Mesenchymal stem cell (in vitro differentiated cells and primary cell): ENCODE results near the gene TIAM1.

ENCODE experiments used
- DNase-seq: peaks from one replicate; pipeline ENCODE4 v3.0.0-alpha.2; 2013
- H2AFZ ChIP-seq: one replicate; pipeline ENCODE4 v1.6.1; 2013; ENCODE audit warnings: low read depth, mild to moderate bottlenecking, control low read depth, inconsistent platforms, low read length, moderate library complexity
- H2AK5ac ChIP-seq: 2 replicates; pipeline ENCODE4 v1.6.1; 2013; ENCODE audit warnings: low read length, moderate library complexity, mild to moderate bottlenecking, inconsistent platforms; ENCODE audit not compliant: severe bottlenecking
- H2BK120ac ChIP-seq: one replicate; pipeline ENCODE4 v1.6.1; 2013; ENCODE audit warnings: low read depth, mild to moderate bottlenecking, inconsistent platforms, low read length, moderate library complexity
- H2BK12ac ChIP-seq, 2 experiments: one replicate each; pipeline ENCODE4 v1.6.1; 2013; ENCODE audit warnings: inconsistent platforms in 2 of 2, low read length in 2 of 2, mild to moderate bottlenecking in 2 of 2, moderate library complexity in 2 of 2, control low read depth in 1 of 2
- H2BK15ac ChIP-seq: one replicate; pipeline ENCODE4 v1.6.1; 2013; ENCODE audit warnings: mild to moderate bottlenecking, low read depth, inconsistent platforms; ENCODE audit not compliant: poor library complexity, severe bottlenecking
- H2BK5ac ChIP-seq: 2 replicates; pipeline ENCODE4 v1.6.1; 2013; ENCODE audit warnings: low read depth, mild to moderate bottlenecking, low read length, control low read depth, inconsistent platforms; ENCODE audit not compliant: poor library complexity, severe bottlenecking
- H3K14ac ChIP-seq, 2 experiments: one replicate each; pipeline ENCODE4 v1.6.1; 2013; ENCODE audit warnings: inconsistent platforms in 2 of 2, low read length in 2 of 2, control low read depth in 1 of 2, mild to moderate bottlenecking in 1 of 2, moderate library complexity in 1 of 2
- H3K18ac ChIP-seq, 2 experiments: one replicate each; pipeline ENCODE4 v1.6.1; 2013; ENCODE audit warnings: inconsistent platforms in 2 of 2, low read length in 2 of 2, control low read depth in 1 of 2, low read depth in 1 of 2, mild to moderate bottlenecking in 1 of 2
- H3K23ac ChIP-seq, 2 experiments: one replicate each; pipeline ENCODE4 v1.6.1; 2013; ENCODE audit warnings: inconsistent platforms in 2 of 2, low read length in 2 of 2, mild to moderate bottlenecking in 2 of 2, moderate library complexity in 2 of 2, control low read depth in 1 of 2
- H3K27ac ChIP-seq: 2 replicates; pipeline ENCODE4 v1.5.1; 2013; ENCODE audit warnings: mild to moderate bottlenecking, moderate library complexity, low read length, control low read depth, inconsistent platforms; ENCODE audit not compliant: poor library complexity, severe bottlenecking
- H3K27me3 ChIP-seq, 2 experiments: 2 replicates each; pipeline versions ENCODE4 v1.6.1 to v1.7.0; 2013; ENCODE audit warnings: low read length in 2 of 2, mild to moderate bottlenecking in 2 of 2, moderate library complexity in 2 of 2, control low read depth in 1 of 2, inconsistent platforms in 1 of 2; ENCODE audit not compliant: control insufficient read depth in 1 of 2, insufficient read depth in 1 of 2
- H3K36me3 ChIP-seq, 2 experiments: 2 replicates each; pipeline versions ENCODE4 v1.6.1 to v1.7.0; 2013; ENCODE audit warnings: low read length in 2 of 2, control low read depth in 1 of 2, inconsistent platforms in 1 of 2, low read depth in 1 of 2, mild to moderate bottlenecking in 1 of 2; ENCODE audit not compliant: insufficient read depth in 2 of 2, control insufficient read depth in 1 of 2
- H3K4ac ChIP-seq, 2 experiments: one replicate each; pipeline ENCODE4 v1.6.1; 2013; ENCODE audit warnings: inconsistent platforms in 2 of 2, low read length in 2 of 2, mild to moderate bottlenecking in 2 of 2, moderate library complexity in 2 of 2, control low read depth in 1 of 2, low read depth in 1 of 2
- H3K4me1 ChIP-seq: 2 replicates; pipeline ENCODE4 v1.6.1; 2013; ENCODE audit warnings: low read depth, low read length, control low read depth; ENCODE audit not compliant: control insufficient read depth, insufficient read depth
- H3K4me2 ChIP-seq: 2 replicates; pipeline ENCODE4 v1.6.1; 2013; ENCODE audit warnings: low read length, mild to moderate bottlenecking, inconsistent platforms; ENCODE audit not compliant: poor library complexity, severe bottlenecking
- H3K4me3 ChIP-seq, 2 experiments: 2 replicates each; pipeline versions ENCODE4 v1.5.1 to v1.7.0; 2013; ENCODE audit warnings: low read length in 2 of 2, mild to moderate bottlenecking in 2 of 2, control low read depth in 1 of 2, low read depth in 1 of 2; ENCODE audit not compliant: insufficient read depth in 1 of 2
- H3K79me1 ChIP-seq: replicated peaks from 2 replicates; pipeline ENCODE4 v1.6.1; 2013; ENCODE audit warnings: mild to moderate bottlenecking, control low read depth, low read length, inconsistent platforms; ENCODE audit not compliant: poor library complexity, severe bottlenecking
- H3K9ac ChIP-seq: 2 replicates; pipeline ENCODE4 v1.7.0; 2013; ENCODE audit warnings: mild to moderate bottlenecking, low read length, moderate library complexity
- H3K9me3 ChIP-seq: 2 replicates; pipeline ENCODE4 v1.7.0; 2013; ENCODE audit warnings: mild to moderate bottlenecking, low read length; ENCODE audit not compliant: control insufficient read depth
- H4K8ac ChIP-seq: one replicate; pipeline ENCODE4 v1.6.1; 2013; ENCODE audit warnings: inconsistent platforms, mild to moderate bottlenecking, low read length, moderate library complexity
- H4K91ac ChIP-seq: one replicate; pipeline ENCODE4 v1.6.1; 2013; ENCODE audit warnings: mild to moderate bottlenecking, low read length, inconsistent platforms
- WGBS: methylation state at CpG from one replicate; pipeline ENCODE4 v1.1.7; 2013; ENCODE audit warnings: mixed read lengths; 5-methylcytosine and 5-hydroxymethylcytosine counted together

Gene TIAM1

GRCh38 chr21:31305888-31306287 lies 38.2 kb downstream of the TIAM1 start:
- Histone ChIP-seq H3K23ac (no peak overlapping the region), H3K4ac (no peak overlapping the region), H3K4me3 (no peak overlapping the region), H2BK5ac (no peak overlapping the region), H3K79me1 (peaks cover 15% of the 10 kb centered on the region), H4K8ac (no peak overlapping the region), H3K27ac (no peak overlapping the region), H3K9me3 (no peaks in the 10 kb centered on the region), H3K9ac (no peak overlapping the region), H2BK12ac (no peak overlapping the region), H2AK5ac (no peak overlapping the region), H2AFZ (no peak overlapping the region), H3K4me1 (no peaks in the 10 kb centered on the region), H3K4me2 (no peak overlapping the region), H3K27me3 (no peaks in the 10 kb centered on the region), H3K14ac (no peak overlapping the region), H2BK15ac (no peak overlapping the region), H2BK120ac (no peak overlapping the region), H4K91ac (no peak overlapping the region), H3K18ac (no peak overlapping the region), H3K36me3 (no peaks in the 10 kb centered on the region)
- DNase-seq: no peak
- 94% methylated on average over 3 of the region's 4 CpGs for WGBS

- H3K9ac ChIP-seq: no peak overlapping the region
- H3K18ac ChIP-seq: no peak overlapping the region
- H2BK5ac ChIP-seq: no peak overlapping the region
- no peaks in the 10 kb centered on the region for H3K9me3 ChIP-seq
- H2AK5ac ChIP-seq: no peak overlapping the region
- no peak overlapping the region for H3K4me2 ChIP-seq
- no peak overlapping the region for H4K8ac ChIP-seq
- H3K4me1 ChIP-seq: peaks cover 5% of the 10 kb centered on the region
- no peaks in the 10 kb centered on the region for H3K27me3 ChIP-seq
- H3K79me1 ChIP-seq: peaks cover 8% of the 10 kb centered on the region
- WGBS: 97% methylated on average over 15 of the region's 15 CpGs
- H2BK15ac ChIP-seq: no peak overlapping the region
- peak overlapping the region in 1 of 2 experiments; percentile 45 for H2BK12ac ChIP-seq
- H3K4ac ChIP-seq: no peak overlapping the region
- no peak overlapping the region for H3K14ac ChIP-seq
- no peak overlapping the region for H2AFZ ChIP-seq
- no peaks in the 10 kb centered on the region for H3K36me3 ChIP-seq
- no peak overlapping the region for H4K91ac ChIP-seq
- H3K27ac ChIP-seq: no peak overlapping the region
- no peak overlapping the region for H3K23ac ChIP-seq
- DNase-seq: no peak
- no peak overlapping the region for H2BK120ac ChIP-seq
- H3K4me3 ChIP-seq: no peak overlapping the region
Measured at GRCh38 chr21:31299291-31300147, 44.5 kb downstream of the TIAM1 start.

- no peak overlapping the region for H2AFZ ChIP-seq
- no peak overlapping the region for H3K4me2 ChIP-seq
- no peak overlapping the region for H2BK120ac ChIP-seq
- H2AK5ac ChIP-seq: no peak overlapping the region
- H4K8ac ChIP-seq: no peak overlapping the region
- no peaks in the 10 kb centered on the region for H3K36me3 ChIP-seq
- no peaks in the 10 kb centered on the region for H3K27me3 ChIP-seq
- H3K79me1 ChIP-seq: peaks cover 8% of the 10 kb centered on the region
- no peak overlapping the region for H2BK5ac ChIP-seq
- peaks cover 5% of the 10 kb centered on the region for H3K4me1 ChIP-seq
- no peak overlapping the region for H3K4me3 ChIP-seq
- no peak overlapping the region for H3K4ac ChIP-seq
- H4K91ac ChIP-seq: no peak overlapping the region
- H2BK15ac ChIP-seq: no peak overlapping the region
- DNase-seq: no peak
- H2BK12ac ChIP-seq: no peak overlapping the region
- H3K9ac ChIP-seq: no peak overlapping the region
- H3K9me3 ChIP-seq: no peaks in the 10 kb centered on the region
- whole genome bisulfite sequencing: 93% methylated on average over 4 of the region's 6 CpGs
- no peak overlapping the region for H3K27ac ChIP-seq
- H3K14ac ChIP-seq: no peak overlapping the region
- no peak overlapping the region for H3K18ac ChIP-seq
- no peak overlapping the region for H3K23ac ChIP-seq
Measured at GRCh38 chr21:31298618-31299269, 45.3 kb downstream of the TIAM1 start.

GRCh38 chr21:31297806-31298205 lies 46.3 kb downstream of the TIAM1 start:
- no peak overlapping the region for H3K4ac ChIP-seq
- DNase-seq: no peak
- no peak overlapping the region for H3K23ac ChIP-seq
- H3K79me1 ChIP-seq: peaks cover 8% of the 10 kb centered on the region
- no peak overlapping the region for H2AK5ac ChIP-seq
- no peak overlapping the region for H2AFZ ChIP-seq
- no peak overlapping the region for H3K14ac ChIP-seq
- H3K4me2 ChIP-seq: no peak overlapping the region
- H2BK12ac ChIP-seq: no peak overlapping the region
- no peak overlapping the region for H2BK5ac ChIP-seq
- H2BK15ac ChIP-seq: no peak overlapping the region
- H4K91ac ChIP-seq: no peak overlapping the region
- WGBS: 92% methylated on average over 6 of the region's 6 CpGs
- no peaks in the 10 kb centered on the region for H3K36me3 ChIP-seq
- no peak overlapping the region for H2BK120ac ChIP-seq
- no peak overlapping the region for H3K18ac ChIP-seq
- no peak overlapping the region for H3K27ac ChIP-seq
- no peaks in the 10 kb centered on the region for H3K9me3 ChIP-seq
- H3K4me1 ChIP-seq: peaks cover 6% of the 10 kb centered on the region
- H4K8ac ChIP-seq: no peak overlapping the region
- no peak overlapping the region for H3K9ac ChIP-seq
- no peak overlapping the region for H3K4me3 ChIP-seq
- H3K27me3 ChIP-seq: no peaks in the 10 kb centered on the region
